OCI-LY3 (cell line): ENCODE measurements around the gene GRID1.

Experiments used
- CTCF ChIP-seq: fragments of 200-600, 300-600 bp; sonication (generic); IDR thresholded peaks from 2 replicates; pipeline ENCODE4 v1.5.1; 2014; ENCODE audit warnings: antibody characterized with exemption, low read length, low read depth
- EZH2phosphoT487 ChIP-seq: fragments of 200-600 bp; shearing (Covaris generic); IDR thresholded peaks from 2 replicates; pipeline ENCODE4 v1.6.1; 2018; ENCODE audit warnings: antibody characterized with exemption, mixed run types, low read depth

GRCh38 chr10:86390337-86391120, 23.9 kb upstream of the GRID1 start:
- TF ChIP-seq CTCF (no peak), EZH2phosphoT487 (no peak)
